ENCODE measurements around the gene ARID4A. TPM values are rescaled to one million over a fixed set of nuclear protein-coding genes. Genes with fewer than 3 reads are reported as not detected.

The ARID4A gene
- total and polyA plus RNA-seq, 9 of the 15 experiments (the other 6 are each of a cell fraction or from before 2014, with no cell fraction given), result 2.4 to 11.5 (median 8.7) TPM

DNA sequence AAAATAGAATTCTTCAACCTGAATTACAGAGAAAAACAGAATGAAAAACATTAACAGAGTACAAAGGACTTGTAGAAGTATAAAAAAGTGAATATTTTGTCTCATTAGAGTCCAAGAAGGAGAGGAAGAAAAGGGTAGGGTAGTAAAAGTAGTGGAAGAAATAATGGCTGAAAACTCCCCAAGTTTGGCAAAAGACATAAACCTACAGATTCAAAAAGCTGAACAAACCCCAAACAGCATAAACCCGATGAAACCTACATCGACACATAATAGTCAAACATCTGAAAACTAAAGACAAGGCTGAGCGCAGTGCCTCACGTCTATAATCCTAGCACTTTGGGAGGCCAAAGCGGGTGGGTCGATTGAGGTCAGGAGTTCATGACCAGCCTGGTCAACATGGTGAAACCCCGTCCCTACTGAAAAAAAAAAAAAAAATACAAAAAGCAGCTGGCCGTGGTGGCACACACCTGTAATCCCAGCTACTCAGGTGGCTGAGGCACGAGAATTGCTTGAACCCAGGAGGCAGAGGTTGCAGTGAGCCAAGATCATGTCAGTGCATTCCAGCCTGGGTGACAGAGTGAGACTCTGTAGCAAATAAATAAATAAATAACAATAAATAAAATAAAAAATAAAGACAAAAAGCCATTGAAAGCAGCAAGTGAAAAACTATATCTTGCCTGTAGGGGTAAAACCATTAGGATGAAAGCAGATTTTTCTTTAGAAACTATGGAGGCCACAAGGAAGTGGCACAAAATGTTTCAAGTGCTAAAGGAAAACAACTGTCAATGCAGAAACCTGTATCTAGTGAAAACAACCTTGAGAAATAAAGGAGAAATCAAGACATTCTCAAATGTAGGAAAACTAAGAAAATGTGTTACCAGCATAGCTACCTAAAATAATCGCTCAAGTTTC, 117.5 kb downstream of the ARID4A start:
- H2AFZ ChIP-seq (ENCODE audit: low read depth, low read length), result no peak overlapping the region
- DNase-seq (ENCODE audit: extremely low read depth in 1 of 4, low spot score in 3 of 4) (no peak), FAIRE-seq (no peak), ATAC-seq (no peak)
- no peak overlapping the region for H3K4me2 ChIP-seq (ENCODE audit: insufficient read depth, low read length)
- BruUV-seq (replicated peaks), result no TSS peak
- no peak overlapping the region for H3K27ac ChIP-seq (ENCODE audit: extremely low read depth, low read depth, low read length)
- TF ChIP-seq, protein P1, sequence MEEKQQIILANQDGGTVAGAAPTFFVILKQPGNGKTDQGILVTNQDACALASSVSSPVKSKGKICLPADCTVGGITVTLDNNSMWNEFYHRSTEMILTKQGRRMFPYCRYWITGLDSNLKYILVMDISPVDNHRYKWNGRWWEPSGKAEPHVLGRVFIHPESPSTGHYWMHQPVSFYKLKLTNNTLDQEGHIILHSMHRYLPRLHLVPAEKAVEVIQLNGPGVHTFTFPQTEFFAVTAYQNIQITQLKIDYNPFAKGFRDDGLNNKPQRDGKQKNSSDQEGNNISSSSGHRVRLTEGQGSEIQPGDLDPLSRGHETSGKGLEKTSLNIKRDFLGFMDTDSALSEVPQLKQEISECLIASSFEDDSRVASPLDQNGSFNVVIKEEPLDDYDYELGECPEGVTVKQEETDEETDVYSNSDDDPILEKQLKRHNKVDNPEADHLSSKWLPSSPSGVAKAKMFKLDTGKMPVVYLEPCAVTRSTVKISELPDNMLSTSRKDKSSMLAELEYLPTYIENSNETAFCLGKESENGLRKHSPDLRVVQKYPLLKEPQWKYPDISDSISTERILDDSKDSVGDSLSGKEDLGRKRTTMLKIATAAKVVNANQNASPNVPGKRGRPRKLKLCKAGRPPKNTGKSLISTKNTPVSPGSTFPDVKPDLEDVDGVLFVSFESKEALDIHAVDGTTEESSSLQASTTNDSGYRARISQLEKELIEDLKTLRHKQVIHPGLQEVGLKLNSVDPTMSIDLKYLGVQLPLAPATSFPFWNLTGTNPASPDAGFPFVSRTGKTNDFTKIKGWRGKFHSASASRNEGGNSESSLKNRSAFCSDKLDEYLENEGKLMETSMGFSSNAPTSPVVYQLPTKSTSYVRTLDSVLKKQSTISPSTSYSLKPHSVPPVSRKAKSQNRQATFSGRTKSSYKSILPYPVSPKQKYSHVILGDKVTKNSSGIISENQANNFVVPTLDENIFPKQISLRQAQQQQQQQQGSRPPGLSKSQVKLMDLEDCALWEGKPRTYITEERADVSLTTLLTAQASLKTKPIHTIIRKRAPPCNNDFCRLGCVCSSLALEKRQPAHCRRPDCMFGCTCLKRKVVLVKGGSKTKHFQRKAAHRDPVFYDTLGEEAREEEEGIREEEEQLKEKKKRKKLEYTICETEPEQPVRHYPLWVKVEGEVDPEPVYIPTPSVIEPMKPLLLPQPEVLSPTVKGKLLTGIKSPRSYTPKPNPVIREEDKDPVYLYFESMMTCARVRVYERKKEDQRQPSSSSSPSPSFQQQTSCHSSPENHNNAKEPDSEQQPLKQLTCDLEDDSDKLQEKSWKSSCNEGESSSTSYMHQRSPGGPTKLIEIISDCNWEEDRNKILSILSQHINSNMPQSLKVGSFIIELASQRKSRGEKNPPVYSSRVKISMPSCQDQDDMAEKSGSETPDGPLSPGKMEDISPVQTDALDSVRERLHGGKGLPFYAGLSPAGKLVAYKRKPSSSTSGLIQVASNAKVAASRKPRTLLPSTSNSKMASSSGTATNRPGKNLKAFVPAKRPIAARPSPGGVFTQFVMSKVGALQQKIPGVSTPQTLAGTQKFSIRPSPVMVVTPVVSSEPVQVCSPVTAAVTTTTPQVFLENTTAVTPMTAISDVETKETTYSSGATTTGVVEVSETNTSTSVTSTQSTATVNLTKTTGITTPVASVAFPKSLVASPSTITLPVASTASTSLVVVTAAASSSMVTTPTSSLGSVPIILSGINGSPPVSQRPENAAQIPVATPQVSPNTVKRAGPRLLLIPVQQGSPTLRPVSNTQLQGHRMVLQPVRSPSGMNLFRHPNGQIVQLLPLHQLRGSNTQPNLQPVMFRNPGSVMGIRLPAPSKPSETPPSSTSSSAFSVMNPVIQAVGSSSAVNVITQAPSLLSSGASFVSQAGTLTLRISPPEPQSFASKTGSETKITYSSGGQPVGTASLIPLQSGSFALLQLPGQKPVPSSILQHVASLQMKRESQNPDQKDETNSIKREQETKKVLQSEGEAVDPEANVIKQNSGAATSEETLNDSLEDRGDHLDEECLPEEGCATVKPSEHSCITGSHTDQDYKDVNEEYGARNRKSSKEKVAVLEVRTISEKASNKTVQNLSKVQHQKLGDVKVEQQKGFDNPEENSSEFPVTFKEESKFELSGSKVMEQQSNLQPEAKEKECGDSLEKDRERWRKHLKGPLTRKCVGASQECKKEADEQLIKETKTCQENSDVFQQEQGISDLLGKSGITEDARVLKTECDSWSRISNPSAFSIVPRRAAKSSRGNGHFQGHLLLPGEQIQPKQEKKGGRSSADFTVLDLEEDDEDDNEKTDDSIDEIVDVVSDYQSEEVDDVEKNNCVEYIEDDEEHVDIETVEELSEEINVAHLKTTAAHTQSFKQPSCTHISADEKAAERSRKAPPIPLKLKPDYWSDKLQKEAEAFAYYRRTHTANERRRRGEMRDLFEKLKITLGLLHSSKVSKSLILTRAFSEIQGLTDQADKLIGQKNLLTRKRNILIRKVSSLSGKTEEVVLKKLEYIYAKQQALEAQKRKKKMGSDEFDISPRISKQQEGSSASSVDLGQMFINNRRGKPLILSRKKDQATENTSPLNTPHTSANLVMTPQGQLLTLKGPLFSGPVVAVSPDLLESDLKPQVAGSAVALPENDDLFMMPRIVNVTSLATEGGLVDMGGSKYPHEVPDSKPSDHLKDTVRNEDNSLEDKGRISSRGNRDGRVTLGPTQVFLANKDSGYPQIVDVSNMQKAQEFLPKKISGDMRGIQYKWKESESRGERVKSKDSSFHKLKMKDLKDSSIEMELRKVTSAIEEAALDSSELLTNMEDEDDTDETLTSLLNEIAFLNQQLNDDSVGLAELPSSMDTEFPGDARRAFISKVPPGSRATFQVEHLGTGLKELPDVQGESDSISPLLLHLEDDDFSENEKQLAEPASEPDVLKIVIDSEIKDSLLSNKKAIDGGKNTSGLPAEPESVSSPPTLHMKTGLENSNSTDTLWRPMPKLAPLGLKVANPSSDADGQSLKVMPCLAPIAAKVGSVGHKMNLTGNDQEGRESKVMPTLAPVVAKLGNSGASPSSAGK (IDR thresholded peaks at IDR 0.05), result no peak
- TF ChIP-seq TCF3 (CRISPR knock-in tag; IDR thresholded peaks at IDR 0.05), result no peak
- TF ChIP-seq HMG20B (CRISPR knock-in tag; IDR thresholded peaks at IDR 0.05), result no peak
- peaks cover 47% of the 10 kb centered on the region for H3K79me2 ChIP-seq (ENCODE audit: control insufficient read depth, insufficient read depth, low read length)
- no peaks in the 10 kb centered on the region; a peak in 1 of 5 replicates for H3K4me1 ChIP-seq (replicated peaks in 1 of 2; ENCODE audit: control insufficient read depth in 2 of 2, insufficient read depth in 2 of 2, low read length in 2 of 2)
- H3K9me3 ChIP-seq (replicated peaks; ENCODE audit: control insufficient read depth, insufficient read depth, low read depth, low read length), result no peaks in the 10 kb centered on the region; the same call in none of the 2 replicates
- CTCF ChIA-PET (ENCODE audit: low intra/inter-chr PET ratio), result no interaction called here
- in situ Hi-C loops (cut with MboI), result no loop called here
- no peaks in the 10 kb centered on the region for H3K9me1 ChIP-seq (ENCODE audit: control insufficient read depth, insufficient read depth, low read length)
- intact Hi-C loops (cut with micrococcal nuclease), result no loop called here
- no peak overlapping the region for H3K9ac ChIP-seq (ENCODE audit: insufficient read depth in 1 of 2, low read depth in 2 of 2, low read length in 2 of 2)
- POLR2A ChIA-PET, result no interaction called here
- no peaks in the 10 kb centered on the region for H3K27me3 ChIP-seq (ENCODE audit: control insufficient read depth in 2 of 2, insufficient read depth in 2 of 2, low read length in 2 of 2)
- H3K4me3 ChIP-seq, result no peak overlapping the region
- H4K20me1 ChIP-seq (replicated peaks; ENCODE audit: control insufficient read depth, insufficient read depth, low read length), result no peaks in the 10 kb centered on the region
- H3K36me3 ChIP-seq (ENCODE audit: control insufficient read depth, insufficient read depth, low read length), result peaks cover 75% of the 10 kb centered on the region
- 98% methylated on average over 6 of the region's 10 CpGs for WGBS (ENCODE audit: insufficient coverage, low coverage, missing lambda C conversion rate)
